WI38 (cell line): Measurements from ENCODE around the gene PCK1.

Experiments used
- H3K4me3 ChIP-seq: 2 replicates; pipeline ENCODE4 v1.5.1; 2011; ENCODE audit warnings: low read depth, mild to moderate bottlenecking, control low read depth, low read length
- TF ChIP-seq, protein P1 (sequence below): IDR thresholded peaks from 2 replicates; pipeline ENCODE4 v1.5.1; 2012; ENCODE audit warnings: low read depth, mild to moderate bottlenecking, control low read depth, low read length

Gene PCK1

DNA sequence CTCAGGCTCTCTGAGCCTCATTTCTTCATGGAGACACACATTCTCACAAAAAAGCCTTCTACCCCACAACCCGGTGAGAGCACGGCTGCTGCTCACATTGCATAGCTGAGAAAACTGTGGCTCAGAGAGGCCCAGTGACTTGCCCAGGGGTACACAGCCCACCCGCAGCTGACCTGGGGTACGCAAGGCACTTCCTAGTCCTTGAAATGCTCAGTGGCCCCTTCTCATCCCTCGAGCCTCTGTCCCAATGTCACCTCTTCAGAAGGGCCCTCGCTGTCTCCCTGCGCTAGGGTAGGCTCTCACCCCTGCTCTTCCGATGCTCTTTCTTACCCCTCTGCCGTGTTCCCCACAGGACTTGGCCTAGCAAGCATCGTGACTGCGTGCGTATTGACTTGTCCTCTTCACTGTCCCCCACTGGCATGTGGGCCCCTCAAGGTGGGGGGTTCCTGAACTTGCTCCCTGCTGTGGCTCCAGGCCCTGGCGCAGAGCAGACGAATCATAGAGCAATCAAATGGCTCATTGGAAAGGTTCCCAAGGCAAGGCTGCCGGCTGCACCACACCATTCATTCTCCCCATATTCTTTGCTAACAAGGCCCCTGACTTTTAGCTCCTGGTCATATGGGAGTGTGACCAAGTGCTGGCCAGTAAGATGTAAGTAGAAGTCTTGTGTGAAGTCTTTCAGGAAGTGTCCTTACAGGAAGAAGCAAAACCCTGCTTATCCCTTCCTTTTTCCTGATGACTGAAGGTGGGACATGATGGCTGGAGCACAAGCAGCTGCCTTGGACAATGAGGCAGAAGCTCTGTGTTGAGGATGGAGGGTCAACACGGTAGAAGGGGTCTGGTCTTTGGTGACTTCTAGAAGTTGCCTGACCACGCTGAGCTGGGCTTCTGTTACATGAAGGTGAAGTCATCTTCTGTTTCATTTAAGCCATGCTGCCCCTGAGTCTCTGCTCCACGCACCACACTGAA is 22.7 kb downstream of the PCK1 start:
- no peak overlapping the region for H3K4me3 ChIP-seq
- TF ChIP-seq, protein P1, sequence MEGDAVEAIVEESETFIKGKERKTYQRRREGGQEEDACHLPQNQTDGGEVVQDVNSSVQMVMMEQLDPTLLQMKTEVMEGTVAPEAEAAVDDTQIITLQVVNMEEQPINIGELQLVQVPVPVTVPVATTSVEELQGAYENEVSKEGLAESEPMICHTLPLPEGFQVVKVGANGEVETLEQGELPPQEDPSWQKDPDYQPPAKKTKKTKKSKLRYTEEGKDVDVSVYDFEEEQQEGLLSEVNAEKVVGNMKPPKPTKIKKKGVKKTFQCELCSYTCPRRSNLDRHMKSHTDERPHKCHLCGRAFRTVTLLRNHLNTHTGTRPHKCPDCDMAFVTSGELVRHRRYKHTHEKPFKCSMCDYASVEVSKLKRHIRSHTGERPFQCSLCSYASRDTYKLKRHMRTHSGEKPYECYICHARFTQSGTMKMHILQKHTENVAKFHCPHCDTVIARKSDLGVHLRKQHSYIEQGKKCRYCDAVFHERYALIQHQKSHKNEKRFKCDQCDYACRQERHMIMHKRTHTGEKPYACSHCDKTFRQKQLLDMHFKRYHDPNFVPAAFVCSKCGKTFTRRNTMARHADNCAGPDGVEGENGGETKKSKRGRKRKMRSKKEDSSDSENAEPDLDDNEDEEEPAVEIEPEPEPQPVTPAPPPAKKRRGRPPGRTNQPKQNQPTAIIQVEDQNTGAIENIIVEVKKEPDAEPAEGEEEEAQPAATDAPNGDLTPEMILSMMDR, result no peak

DNA sequence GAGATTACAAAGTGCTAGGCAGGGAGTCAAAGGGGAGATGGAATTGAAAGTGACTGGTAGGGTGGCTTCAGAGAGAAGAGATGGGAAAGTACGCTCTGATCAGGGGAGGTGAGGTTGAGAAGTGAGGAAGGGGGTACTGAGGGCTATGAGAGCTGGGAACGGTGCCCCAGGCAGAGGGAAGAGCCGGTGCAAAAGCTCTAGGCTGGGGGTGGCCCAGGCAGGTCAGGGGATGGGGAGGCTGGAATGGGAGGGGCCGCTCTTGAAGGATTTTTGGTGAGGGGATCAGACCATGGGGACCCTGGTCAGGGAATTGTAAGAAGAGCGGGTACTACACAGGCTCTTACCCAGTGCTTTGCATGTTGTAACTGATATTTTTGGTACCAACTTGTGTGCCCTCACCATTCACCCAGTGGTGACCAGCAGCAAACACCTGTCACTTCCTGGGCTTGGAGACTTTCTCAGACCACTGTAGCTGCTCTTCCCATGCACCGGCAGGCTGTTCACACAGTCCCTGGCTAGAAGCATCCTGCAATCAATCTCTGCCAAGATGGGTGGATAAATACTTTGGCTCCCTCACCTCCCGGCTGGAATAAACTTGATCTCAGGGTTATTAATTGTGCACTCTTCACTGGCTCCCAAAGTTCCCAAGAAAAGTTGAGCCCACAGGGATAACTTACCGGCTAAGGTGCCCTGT is 24.0 kb downstream of the PCK1 start:
- TF ChIP-seq, protein P1, result no peak
- no peak overlapping the region for H3K4me3 ChIP-seq

DNA sequence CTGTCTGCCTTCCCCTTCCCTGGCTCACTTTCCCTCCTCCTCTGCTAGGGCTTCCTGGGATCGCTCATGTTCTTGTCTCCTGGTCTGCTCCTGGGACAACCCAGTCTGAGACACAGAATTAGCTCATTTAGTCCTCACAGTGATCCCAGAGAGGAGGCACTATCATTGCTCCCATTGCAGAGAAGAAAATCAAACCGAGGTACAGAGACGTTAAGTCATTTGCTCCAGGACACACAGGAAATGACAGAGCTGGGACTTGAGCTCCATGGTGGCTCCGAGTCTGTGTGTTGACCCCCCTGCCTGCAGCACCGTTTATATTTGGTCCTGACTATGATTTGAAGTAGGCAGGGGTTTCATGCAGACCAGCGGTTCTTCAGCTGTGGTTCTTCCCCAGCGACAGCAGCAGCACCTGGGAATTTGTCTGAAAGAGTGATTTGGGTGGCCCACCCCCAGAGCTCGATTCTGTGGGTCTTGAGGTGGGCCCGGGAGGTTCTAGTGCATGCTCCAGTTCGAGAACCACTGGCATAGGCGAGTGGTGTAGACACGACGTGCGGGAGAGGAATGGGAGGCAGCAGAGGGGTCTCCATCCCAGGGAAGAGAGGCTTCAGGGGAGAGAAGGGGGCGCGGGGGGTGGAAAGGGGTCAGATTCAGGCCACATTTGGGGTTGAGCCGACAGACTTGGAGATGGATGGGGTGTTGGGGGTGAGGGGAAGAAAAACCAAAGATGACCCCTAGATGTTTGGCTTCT is 24.7 kb downstream of the PCK1 start:
- no peak overlapping the region for H3K4me3 ChIP-seq
- TF ChIP-seq, protein P1, result no peak

DNA sequence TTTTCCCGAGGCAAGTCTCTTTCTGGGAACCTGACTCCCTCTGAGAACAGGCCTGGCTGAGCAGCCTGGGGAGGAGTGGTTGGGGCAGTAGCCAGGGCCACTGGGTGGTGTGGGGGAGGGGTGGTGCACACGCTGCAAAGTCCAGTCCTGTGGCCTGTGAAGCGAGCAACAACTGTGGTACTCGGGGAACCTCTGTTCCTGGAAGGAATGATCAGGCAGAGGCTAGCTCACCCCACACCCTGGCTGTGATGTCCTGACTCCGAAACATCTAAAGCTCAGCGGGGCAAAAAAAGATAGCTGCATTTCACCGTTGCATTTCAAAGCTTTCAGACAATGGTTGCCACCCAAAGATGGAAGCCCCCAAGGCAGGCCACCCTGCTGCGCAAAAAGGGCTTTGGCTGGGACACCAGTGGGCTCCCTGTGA is 25.5 kb downstream of the PCK1 start:
- H3K4me3 ChIP-seq, result no peak overlapping the region

DNA sequence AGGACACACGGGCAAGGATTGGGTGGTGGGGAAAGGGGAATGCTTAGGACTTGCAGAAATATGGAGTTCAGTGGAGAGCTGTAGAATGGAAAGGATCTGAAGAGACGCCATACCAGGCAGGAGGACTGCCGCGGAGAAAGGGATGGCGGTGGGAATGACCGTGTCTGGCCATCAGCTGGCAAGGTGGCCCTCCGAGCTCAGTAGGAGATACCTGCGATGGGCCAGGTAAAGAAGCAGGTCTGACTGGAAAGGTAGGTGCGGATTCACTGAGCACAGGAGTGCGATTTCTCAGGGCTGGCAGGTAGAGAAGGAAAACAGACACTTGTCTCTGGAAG is 26.0 kb downstream of the PCK1 start:
- H3K4me3 ChIP-seq, result no peak overlapping the region
- TF ChIP-seq, protein P1, result no peak

More for the DNA sequence above, 25.5 kb downstream of the PCK1 start:
- TF ChIP-seq, protein P1, result no peak

DNA sequence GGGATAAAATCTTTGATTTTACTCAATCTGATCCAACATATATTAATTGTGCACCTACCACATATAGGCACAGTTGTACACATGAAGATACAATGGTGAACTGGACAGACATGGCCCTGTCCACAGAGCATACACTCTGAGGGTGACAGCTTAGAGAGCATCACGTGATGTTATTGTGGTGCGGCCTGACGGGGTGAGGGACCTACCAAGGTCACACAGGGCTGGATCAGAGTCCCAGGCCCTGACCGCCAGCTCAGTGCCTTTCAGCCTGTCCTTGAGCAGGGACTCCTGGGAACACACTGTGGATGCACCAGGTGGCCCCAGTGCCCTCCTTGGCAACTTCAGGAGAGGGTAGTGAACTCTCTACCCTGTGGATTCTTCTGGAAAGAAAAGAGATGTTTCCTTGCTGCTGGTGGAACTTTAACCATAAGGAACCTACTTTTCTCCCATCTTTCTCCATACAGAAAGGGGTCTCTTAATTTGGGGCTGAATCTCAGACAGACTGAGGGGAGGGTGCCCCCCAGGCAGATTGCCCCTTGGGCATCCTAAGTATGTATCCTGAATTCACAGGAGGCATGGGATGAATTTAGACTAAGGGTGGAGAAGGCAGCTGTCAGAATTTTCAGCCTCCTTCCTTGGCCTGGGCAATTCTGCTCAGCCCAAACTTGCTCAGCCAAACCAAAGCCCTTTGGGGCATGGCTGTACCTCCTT is 26.5 kb downstream of the PCK1 start:
- H3K4me3 ChIP-seq, result no peak overlapping the region
- TF ChIP-seq, protein P1, result no peak
